ENCODE measurements around the gene FOXP1. TPM values are rescaled to one million over a fixed set of nuclear protein-coding genes. Genes with fewer than 3 reads are reported as not detected.

The FOXP1 gene
- total RNA-seq, 1 experiment from 2014 or later, result 334 TPM

GRCh38 chr3:70933105-70933810 lies 650.3 kb downstream of the FOXP1 start:
- H3K27me3 ChIP-seq (ENCODE audit: low read length), result no peaks in the 10 kb centered on the region

DNA sequence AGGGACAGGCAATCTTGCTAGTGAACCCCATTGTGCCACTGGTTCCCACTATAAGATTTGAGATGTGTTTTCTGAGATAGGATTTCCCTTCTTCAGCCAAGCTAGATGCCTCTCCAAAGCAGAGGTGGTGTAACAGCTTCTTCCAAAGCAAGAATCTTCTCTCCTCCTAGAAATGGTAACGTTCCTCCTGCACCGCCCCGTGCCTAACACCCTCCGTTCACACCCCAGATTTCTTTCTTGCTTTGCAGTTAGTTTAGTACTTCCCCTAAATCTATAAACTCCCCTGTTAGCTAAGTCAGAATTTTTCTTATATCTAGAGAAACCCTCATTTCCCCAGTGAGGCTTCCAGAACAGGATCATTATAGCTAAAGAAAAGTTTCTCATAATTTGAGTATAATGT lies 653.5 kb downstream of the FOXP1 start:
- Histone ChIP-seq H3K79me2 (ENCODE audit: low read length) (no peaks in the 10 kb centered on the region), H3K4me1 (ENCODE audit: low read length) (no peaks in the 10 kb centered on the region), H3K27me3 (ENCODE audit: low read length) (no peaks in the 10 kb centered on the region), H3K9ac (ENCODE audit: low read length) (no peak overlapping the region), H4K20me1 (ENCODE audit: insufficient read depth, low read depth, low read length) (no peaks in the 10 kb centered on the region), H3K9me2 (replicated peaks; ENCODE audit: insufficient read depth, low read length) (no peaks in the 10 kb centered on the region), H3K4me3 (ENCODE audit: low read length) (no peak overlapping the region), H3K27ac (ENCODE audit: low read length) (no peak overlapping the region), H3K9me3 (ENCODE audit: low read length) (no peaks in the 10 kb centered on the region), H2AFZ (ENCODE audit: low read length) (no peak overlapping the region), H3K36me3 (ENCODE audit: insufficient read depth, low read length) (no peaks in the 10 kb centered on the region), H3K4me2 (ENCODE audit: low read depth, low read length, poor library complexity, severe bottlenecking) (no peak overlapping the region)
- DNase-seq, result no peak

More at GRCh38 chr3:70933105-70933810, 650.3 kb downstream of the FOXP1 start:
- no peaks in the 10 kb centered on the region for H3K36me3 ChIP-seq (ENCODE audit: insufficient read depth, low read length)
- no peak overlapping the region for H3K27ac ChIP-seq (ENCODE audit: low read length)
- no peaks in the 10 kb centered on the region for H3K9me3 ChIP-seq (ENCODE audit: low read length)
- no peak overlapping the region for H3K4me3 ChIP-seq (ENCODE audit: low read length)
- no peaks in the 10 kb centered on the region for H3K9me2 ChIP-seq (replicated peaks; ENCODE audit: insufficient read depth, low read length)
- H2AFZ ChIP-seq (ENCODE audit: low read length), result no peak overlapping the region
- no peaks in the 10 kb centered on the region for H3K79me2 ChIP-seq (ENCODE audit: low read length)
- no peak overlapping the region for H3K9ac ChIP-seq (ENCODE audit: low read length)
- H3K4me1 ChIP-seq (ENCODE audit: low read length), result no peaks in the 10 kb centered on the region
- DNase-seq, result no peak
- no peak overlapping the region for H3K4me2 ChIP-seq (ENCODE audit: low read depth, low read length, poor library complexity, severe bottlenecking)
- H4K20me1 ChIP-seq (ENCODE audit: insufficient read depth, low read depth, low read length), result no peaks in the 10 kb centered on the region

GRCh38 chr3:70927239-70927638 lies 656.3 kb downstream of the FOXP1 start:
- Histone ChIP-seq H3K27me3 (ENCODE audit: low read length) (no peaks in the 10 kb centered on the region), H3K27ac (ENCODE audit: low read length) (no peak overlapping the region), H3K9ac (ENCODE audit: low read length) (no peak overlapping the region), H3K36me3 (ENCODE audit: insufficient read depth, low read length) (no peaks in the 10 kb centered on the region), H3K4me1 (ENCODE audit: low read length) (no peaks in the 10 kb centered on the region), H3K4me2 (ENCODE audit: low read depth, low read length, poor library complexity, severe bottlenecking) (no peak overlapping the region), H3K9me2 (replicated peaks; ENCODE audit: insufficient read depth, low read length) (no peaks in the 10 kb centered on the region), H3K79me2 (ENCODE audit: low read length) (no peaks in the 10 kb centered on the region), H4K20me1 (ENCODE audit: insufficient read depth, low read depth, low read length) (no peaks in the 10 kb centered on the region), H2AFZ (ENCODE audit: low read length) (no peak overlapping the region), H3K4me3 (ENCODE audit: low read length) (no peak overlapping the region), H3K9me3 (ENCODE audit: low read length) (no peaks in the 10 kb centered on the region)
- DNase-seq, result no peak

DNA sequence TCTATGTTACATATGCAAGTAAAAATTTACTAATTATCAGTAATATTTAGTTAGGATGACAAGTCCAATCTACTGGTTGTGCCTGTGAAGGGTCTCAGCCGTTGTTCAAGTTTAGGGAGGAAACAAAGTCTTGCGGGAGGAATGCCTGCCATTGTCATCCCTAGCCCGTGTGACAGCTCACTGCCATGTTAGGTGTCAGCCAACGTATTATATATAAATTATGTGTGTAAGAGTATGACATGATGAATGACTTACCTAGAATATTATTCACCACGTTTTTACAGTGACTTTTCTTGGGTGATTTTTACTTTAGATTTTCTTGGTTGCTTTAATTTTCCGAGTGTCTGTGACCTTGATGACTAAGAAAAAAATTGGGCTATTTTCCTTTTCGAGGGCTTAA lies 656.7 kb downstream of the FOXP1 start:
- H3K9me3 ChIP-seq (ENCODE audit: low read length), result no peaks in the 10 kb centered on the region
- no peak overlapping the region for H2AFZ ChIP-seq (ENCODE audit: low read length)
- H4K20me1 ChIP-seq (ENCODE audit: insufficient read depth, low read depth, low read length), result no peaks in the 10 kb centered on the region
- no peaks in the 10 kb centered on the region for H3K27me3 ChIP-seq (ENCODE audit: low read length)
- no peaks in the 10 kb centered on the region for H3K79me2 ChIP-seq (ENCODE audit: low read length)
- DNase-seq, result no peak
- no peaks in the 10 kb centered on the region for H3K9me2 ChIP-seq (replicated peaks; ENCODE audit: insufficient read depth, low read length)
- no peak overlapping the region for H3K9ac ChIP-seq (ENCODE audit: low read length)
- H3K4me3 ChIP-seq (ENCODE audit: low read length), result no peak overlapping the region
- H3K36me3 ChIP-seq (ENCODE audit: insufficient read depth, low read length), result no peaks in the 10 kb centered on the region
- H3K4me1 ChIP-seq (ENCODE audit: low read length), result no peaks in the 10 kb centered on the region
- no peak overlapping the region for H3K27ac ChIP-seq (ENCODE audit: low read length)
- no peak overlapping the region for H3K4me2 ChIP-seq (ENCODE audit: low read depth, low read length, poor library complexity, severe bottlenecking)

- Histone ChIP-seq H2AFZ (ENCODE audit: low read length) (no peak overlapping the region), H3K4me1 (ENCODE audit: low read length) (no peaks in the 10 kb centered on the region), H3K4me2 (ENCODE audit: low read depth, low read length, poor library complexity, severe bottlenecking) (no peak overlapping the region), H3K79me2 (ENCODE audit: low read length) (no peaks in the 10 kb centered on the region), H3K9me2 (replicated peaks; ENCODE audit: insufficient read depth, low read length) (no peaks in the 10 kb centered on the region), H3K27ac (ENCODE audit: low read length) (no peak overlapping the region), H3K27me3 (ENCODE audit: low read length) (no peaks in the 10 kb centered on the region), H3K4me3 (ENCODE audit: low read length) (no peak overlapping the region), H3K9me3 (ENCODE audit: low read length) (no peaks in the 10 kb centered on the region), H3K9ac (ENCODE audit: low read length) (no peak overlapping the region), H3K36me3 (ENCODE audit: insufficient read depth, low read length) (no peaks in the 10 kb centered on the region), H4K20me1 (ENCODE audit: insufficient read depth, low read depth, low read length) (no peaks in the 10 kb centered on the region)
- DNase-seq, result no peak
Observed at GRCh38 chr3:70919661-70920060, 663.9 kb downstream of the FOXP1 start.

GRCh38 chr3:70919091-70919490 lies 664.4 kb downstream of the FOXP1 start:
- Histone ChIP-seq H3K79me2 (ENCODE audit: low read length) (no peaks in the 10 kb centered on the region), H3K9me2 (replicated peaks; ENCODE audit: insufficient read depth, low read length) (no peaks in the 10 kb centered on the region), H3K27ac (ENCODE audit: low read length) (no peak overlapping the region), H2AFZ (ENCODE audit: low read length) (no peak overlapping the region), H4K20me1 (ENCODE audit: insufficient read depth, low read depth, low read length) (no peaks in the 10 kb centered on the region), H3K36me3 (ENCODE audit: insufficient read depth, low read length) (no peaks in the 10 kb centered on the region), H3K9me3 (ENCODE audit: low read length) (no peaks in the 10 kb centered on the region), H3K4me1 (ENCODE audit: low read length) (no peaks in the 10 kb centered on the region), H3K27me3 (ENCODE audit: low read length) (no peaks in the 10 kb centered on the region), H3K4me2 (ENCODE audit: low read depth, low read length, poor library complexity, severe bottlenecking) (no peak overlapping the region), H3K9ac (ENCODE audit: low read length) (no peak overlapping the region), H3K4me3 (ENCODE audit: low read length) (no peak overlapping the region)
- DNase-seq, result no peak

GRCh38 chr3:70916375-70917055 lies 667.0 kb downstream of the FOXP1 start:
- no peaks in the 10 kb centered on the region for H3K4me1 ChIP-seq (ENCODE audit: low read length)
- H3K4me3 ChIP-seq (ENCODE audit: low read length), result no peak overlapping the region
- H3K27ac ChIP-seq (ENCODE audit: low read length), result no peak overlapping the region
- no peaks in the 10 kb centered on the region for H3K79me2 ChIP-seq (ENCODE audit: low read length)
- H3K9ac ChIP-seq (ENCODE audit: low read length), result no peak overlapping the region
- H3K9me3 ChIP-seq (ENCODE audit: low read length), result no peaks in the 10 kb centered on the region
- H4K20me1 ChIP-seq (ENCODE audit: insufficient read depth, low read depth, low read length), result no peaks in the 10 kb centered on the region
- no peaks in the 10 kb centered on the region for H3K9me2 ChIP-seq (replicated peaks; ENCODE audit: insufficient read depth, low read length)
- H3K27me3 ChIP-seq (ENCODE audit: low read length), result no peaks in the 10 kb centered on the region
- H3K36me3 ChIP-seq (ENCODE audit: insufficient read depth, low read length), result no peaks in the 10 kb centered on the region
- H2AFZ ChIP-seq (ENCODE audit: low read length), result no peak overlapping the region
- no peak for DNase-seq
- no peak overlapping the region for H3K4me2 ChIP-seq (ENCODE audit: low read depth, low read length, poor library complexity, severe bottlenecking)

DNA sequence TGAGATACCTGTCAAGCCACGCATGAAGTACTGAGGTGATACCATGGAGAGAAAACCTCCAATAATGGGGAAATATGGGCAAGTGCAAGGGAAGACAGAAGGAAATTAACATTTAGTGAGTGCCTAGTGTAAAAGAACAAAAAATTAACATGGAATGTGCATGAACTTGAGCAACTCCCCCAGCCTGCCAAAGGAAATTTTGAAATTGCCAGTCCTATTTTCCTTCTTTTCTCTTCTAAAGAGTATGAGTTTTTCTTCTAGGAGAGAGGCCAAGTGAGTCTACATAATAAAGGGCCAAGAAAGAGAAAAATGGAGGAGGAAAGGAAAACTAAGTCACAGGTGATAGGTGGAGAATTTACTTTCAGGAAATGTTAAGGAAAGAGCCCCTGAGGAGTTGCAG lies 668.7 kb downstream of the FOXP1 start:
- Histone ChIP-seq H3K79me2 (ENCODE audit: low read length) (no peaks in the 10 kb centered on the region), H3K27me3 (ENCODE audit: low read length) (no peaks in the 10 kb centered on the region), H3K9me3 (ENCODE audit: low read length) (no peaks in the 10 kb centered on the region), H3K9ac (ENCODE audit: low read length) (no peak overlapping the region), H3K4me2 (ENCODE audit: low read depth, low read length, poor library complexity, severe bottlenecking) (no peak overlapping the region), H3K4me1 (ENCODE audit: low read length) (no peaks in the 10 kb centered on the region), H3K27ac (ENCODE audit: low read length) (no peak overlapping the region), H3K36me3 (ENCODE audit: insufficient read depth, low read length) (no peaks in the 10 kb centered on the region), H3K9me2 (replicated peaks; ENCODE audit: insufficient read depth, low read length) (no peaks in the 10 kb centered on the region), H2AFZ (ENCODE audit: low read length) (no peak overlapping the region), H4K20me1 (ENCODE audit: insufficient read depth, low read depth, low read length) (no peaks in the 10 kb centered on the region), H3K4me3 (ENCODE audit: low read length) (no peak overlapping the region)
- no peak for DNase-seq
